ENCODE measurements around the gene KIAA0753.

The KIAA0753 gene

GRCh38 chr17:6640536-6641246 is at the start of gene KIAA0753, which contains the start of gene TXNDC17:
Gene KIAA0753 (minus strand): TSS chr17:6640711. CDS start chr17:6635103, 5,608 bp downstream.
Gene TXNDC17 (plus strand): TSS chr17:6641060. CDS start chr17:6641083, 23 bp downstream.
- DNase-seq, result peak; percentile 36

GRCh38 chr17:6688944-6689343 is 48.4 kb upstream of the KIAA0753 start:
- no peak for DNase-seq

DNA sequence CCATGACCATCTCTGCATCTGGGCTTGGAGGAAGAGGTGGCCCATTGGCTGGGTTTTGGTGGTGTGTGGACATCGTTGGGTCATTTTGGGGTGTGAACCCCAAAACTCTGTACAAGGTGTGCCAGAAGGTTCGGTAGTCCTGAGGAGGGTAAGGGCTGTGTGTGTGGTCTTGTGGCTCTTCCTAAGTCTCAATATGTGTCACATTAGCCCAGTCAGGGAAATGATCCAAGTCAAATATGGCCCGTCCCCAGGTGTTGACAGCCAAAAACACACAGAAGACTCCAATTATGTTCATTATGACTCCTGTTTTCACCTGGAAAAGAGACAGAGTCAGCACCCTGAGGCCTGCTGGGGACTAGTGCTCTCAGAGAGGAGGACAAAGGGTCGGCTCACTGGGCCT is 45.5 kb upstream of the KIAA0753 start:
- DNase-seq, result no peak

DNA sequence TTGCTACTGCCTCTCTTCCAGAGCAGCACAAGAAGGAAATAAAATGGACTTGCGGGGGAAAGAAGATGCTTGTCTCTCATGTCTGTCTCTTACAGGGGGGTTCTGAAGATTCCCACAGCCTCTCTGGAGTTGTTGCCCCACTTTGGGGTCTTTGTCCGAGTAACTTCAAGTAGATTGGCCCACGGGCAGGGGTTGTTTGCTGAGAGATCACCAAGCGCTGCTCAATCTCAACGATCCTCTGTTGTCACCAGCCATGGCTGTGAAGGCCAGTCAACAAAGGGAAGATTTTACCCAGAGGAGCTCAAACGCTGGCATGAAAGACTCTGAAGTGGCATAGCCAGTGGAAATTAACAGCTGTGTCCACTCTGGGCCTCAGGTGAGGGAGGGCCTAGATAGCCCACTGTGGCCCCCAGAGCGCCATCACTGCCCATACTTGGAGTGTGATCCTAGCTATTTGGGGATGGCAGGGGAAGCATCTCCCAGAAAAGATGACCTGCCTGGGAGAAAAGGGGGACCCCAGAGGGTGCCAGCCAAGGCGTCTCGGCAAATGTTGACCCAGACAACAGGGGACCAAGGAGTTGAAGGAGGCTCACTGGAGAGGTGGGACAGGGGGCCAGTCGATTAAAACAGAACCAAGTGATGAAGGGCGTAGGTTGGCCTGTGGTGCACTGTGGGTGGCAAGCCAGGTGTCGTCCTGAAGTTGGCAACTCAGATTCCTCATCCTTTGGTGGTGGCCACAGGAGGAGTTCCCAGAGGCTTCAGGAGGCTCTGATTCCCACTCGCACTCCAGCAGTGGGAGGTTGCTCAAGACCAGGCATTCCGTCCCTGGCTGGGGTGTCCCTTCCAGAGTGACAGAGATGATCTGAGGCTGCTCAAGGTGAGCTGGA is 44.6 kb upstream of the KIAA0753 start:
- DNase-seq, result no peak

DNA sequence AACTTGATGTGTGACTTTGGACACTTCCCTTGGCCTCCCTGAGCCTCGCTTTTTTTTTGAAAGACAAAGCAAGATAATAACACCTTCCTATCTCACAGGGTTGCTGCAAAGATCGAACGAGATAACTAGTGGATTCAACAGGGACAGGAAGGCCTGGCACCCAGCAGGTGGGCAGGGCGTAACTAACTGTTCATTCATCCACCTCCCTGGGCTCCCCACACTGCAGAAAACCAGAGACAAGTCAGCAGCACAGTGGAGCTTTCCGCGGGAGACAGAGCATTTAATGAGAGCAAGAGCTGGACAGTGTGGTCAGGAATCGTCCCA is 43.9 kb upstream of the KIAA0753 start:
- no peak for DNase-seq

DNA sequence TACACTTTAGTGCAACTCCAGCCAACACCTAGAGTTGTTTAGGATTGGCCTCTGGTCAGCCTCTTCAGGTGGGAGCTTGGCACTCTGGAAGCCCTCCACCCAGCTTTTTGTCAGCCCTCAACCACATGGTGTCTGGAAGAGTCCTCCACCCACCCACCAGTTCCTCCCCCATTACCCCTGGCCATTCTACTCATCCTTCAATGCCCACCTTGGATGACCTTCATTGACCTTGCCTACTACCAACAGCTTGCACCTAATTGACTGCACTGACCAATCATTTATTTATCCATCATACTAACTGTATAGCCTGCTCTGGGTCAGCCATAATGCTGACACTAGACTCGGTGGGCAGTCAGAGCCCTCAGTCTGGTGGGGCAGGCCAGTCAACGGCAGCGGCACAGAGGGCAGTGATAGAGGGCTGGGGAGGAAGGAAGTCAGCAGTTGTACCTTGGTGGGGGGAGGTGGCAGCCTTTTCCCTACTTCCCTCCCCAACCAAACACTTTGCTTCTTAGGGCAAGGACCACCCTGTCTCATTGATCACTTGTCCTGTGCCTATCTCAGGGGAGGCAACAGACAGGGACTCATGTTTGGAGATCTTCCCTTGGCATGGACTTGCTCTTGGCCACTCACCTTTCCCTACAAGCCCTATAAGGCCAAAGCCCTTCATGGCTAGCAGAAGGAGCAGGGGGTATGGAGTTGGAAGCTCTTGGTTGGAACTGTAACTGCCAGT is 43.4 kb upstream of the KIAA0753 start:
- DNase-seq, result no peak

DNA sequence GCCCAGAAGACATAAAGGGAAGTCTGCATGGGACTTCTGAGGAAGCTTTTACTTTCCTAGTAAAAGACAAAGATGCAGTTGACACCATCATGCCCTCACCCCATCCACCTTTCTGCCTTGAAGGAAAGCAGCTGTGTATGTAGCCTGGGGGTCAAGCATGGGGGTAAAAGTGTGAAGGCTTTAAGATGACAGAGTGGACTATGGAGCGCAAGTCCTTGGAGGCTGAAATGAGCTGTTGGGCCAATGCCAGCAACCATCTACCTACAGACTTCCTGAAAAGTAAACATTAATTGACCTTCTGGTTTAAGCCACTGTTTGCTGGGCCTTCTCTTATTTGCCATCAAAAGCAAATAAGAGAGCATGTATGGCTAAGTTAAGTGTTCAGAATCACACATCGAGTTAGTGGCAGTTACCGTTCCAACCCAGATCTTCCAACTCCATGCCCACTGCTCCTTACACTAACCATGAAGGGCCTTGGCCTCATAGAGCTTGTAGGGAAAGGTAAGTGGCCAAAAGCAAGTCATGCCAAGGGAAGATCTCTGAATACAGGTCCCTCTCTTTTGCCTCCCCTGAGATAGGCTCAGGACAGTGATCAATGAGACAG is 42.7 kb upstream of the KIAA0753 start:
- no peak for DNase-seq

DNA sequence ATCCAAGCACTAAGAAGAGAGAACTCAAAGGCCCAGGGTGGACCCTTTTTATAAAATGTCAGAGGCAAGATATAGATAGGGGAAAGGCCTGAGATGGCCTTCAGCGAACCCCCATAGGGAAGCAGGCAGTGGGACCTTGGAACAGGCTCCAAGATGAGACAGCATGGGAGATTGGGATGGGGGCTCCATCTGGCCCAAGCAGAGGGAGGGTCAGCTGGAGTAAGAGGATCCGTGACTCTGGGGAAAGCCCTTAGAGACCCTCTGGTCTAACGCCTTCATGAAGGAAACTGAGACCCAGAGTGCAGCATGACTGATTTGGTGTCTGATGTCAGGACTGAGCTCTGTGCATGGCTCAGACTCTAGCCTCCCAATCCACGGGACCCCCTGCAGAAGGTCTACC is 41.8 kb upstream of the KIAA0753 start:
- no peak for DNase-seq

GRCh38 chr17:6681671-6682070 is 41.2 kb upstream of the KIAA0753 start:
- no peak for DNase-seq

DNA sequence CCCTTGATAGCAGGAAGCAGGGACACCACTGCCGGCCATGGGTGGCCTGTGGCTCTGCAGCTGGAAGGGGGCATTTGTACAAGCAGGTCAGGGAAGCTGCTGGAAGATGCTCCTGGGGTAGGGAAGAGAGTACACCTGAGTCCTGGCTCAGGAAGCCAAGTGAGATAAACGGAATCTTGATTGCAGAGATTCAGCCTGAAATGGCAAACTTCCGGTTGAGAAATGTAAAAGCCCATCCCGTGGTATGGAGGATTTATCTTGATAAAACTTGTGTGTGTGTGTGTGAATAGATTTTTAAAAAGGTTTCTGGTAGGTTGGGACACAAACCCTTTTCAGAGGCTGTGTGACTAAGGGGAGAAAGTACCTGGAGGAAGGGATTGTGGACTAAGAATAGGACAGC is 40.7 kb upstream of the KIAA0753 start:
- no peak for DNase-seq

DNA sequence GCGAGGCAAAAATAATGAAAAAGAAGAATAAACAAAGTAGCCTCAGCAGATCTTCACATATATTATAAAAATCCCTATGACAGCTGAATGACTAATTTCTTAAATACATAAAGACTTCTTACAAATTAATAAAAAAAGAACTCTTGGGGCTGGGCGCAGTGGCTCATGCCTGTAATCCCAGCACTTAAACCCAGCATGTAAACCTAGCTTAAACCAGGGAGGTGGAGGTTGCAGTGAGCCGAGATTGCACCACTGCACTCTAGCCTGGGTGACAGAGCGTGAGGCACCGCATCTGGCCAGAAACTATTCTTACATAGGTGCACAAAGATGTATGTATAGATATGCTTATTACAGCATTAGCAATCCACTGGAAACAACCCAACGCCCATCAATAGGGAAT is 38.7 kb upstream of the KIAA0753 start:
- DNase-seq, result no peak

DNA sequence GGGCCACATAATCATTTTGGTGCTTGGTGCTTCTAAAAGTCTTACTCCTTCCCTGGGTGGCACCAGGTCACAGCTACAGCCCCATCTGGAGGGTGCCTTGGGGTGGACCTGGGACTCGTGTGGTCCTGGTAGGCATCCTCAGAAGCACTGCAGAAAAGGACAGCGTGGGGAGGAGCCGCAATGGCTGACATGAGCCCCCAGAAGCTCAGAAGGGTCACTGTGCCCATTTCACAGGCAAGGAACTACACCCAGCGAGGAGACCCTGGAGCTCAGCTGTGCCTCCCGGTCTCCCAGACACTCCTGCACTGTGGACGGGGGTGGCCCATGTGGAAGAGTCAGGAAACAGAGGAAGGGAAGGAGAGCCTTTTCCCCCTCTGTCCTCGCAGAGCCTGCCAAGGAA is 37.4 kb upstream of the KIAA0753 start:
- DNase-seq, result no peak

DNA sequence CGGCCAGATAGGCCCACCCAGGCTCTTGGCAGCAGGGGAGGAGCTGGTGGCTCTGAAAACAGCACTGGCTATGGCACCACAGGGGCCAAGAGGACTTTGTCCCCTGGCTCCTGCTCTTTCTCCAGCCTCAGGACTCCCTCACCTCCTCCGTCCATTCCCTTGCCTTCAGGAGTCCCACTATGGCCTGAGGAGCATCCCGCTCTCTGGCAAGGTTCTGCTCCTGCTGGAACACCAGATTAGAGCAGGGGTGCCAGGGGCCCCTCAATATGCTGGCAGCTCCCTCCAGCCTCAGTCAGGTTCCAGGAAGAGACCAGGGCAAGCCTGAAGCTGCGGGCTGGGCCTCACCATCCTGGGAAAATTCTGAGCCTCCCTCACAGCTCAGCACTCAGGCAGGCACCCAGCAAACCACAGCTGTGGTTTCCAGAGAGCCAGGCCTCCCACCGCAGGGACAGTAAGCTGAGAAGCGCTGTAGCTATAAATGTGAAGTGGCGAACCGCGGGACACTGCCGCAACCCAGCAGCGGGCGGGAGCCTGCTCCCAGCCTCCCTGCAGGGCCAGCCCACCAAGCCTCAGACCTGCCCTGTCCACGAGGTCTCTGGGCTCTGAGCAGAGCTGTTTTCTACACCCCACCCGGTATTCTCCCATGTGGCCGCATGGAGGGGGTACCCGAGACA is 36.8 kb upstream of the KIAA0753 start:
- peak; percentile 45 for DNase-seq

- no peak for DNase-seq
Observed at GRCh38 chr17:6676802-6677157, 36.3 kb upstream of the KIAA0753 start.

- DNase-seq, result no peak
Observed at GRCh38 chr17:6675201-6675825, 34.8 kb upstream of the KIAA0753 start.

DNA sequence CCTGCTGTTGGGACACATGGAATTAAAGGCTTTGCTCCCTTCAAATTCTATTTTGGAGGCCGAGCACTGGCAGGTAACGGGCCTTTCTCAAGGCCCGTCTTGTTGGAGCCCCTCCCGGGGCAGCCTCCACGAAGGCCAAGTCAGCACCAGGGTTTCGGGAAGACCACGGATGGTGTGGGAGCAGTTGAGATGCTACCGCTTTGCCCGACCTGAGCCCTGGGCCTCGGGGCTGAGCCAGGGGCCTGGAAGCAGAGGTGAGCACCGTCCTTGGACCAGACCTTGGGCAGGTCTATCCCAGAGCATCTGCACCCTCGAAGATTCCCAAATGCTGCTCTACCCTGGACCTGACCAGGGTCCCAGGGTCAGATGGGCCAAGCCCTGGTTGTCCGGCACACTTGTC is 34.1 kb upstream of the KIAA0753 start:
- no peak for DNase-seq

GRCh38 chr17:6671431-6671830 is 30.9 kb upstream of the KIAA0753 start:
- DNase-seq, result no peak

GRCh38 chr17:6670999-6671398 is 30.5 kb upstream of the KIAA0753 start:
- DNase-seq, result no peak

- no peak for DNase-seq
Observed at GRCh38 chr17:6670571-6670970, 30.1 kb upstream of the KIAA0753 start.

DNA sequence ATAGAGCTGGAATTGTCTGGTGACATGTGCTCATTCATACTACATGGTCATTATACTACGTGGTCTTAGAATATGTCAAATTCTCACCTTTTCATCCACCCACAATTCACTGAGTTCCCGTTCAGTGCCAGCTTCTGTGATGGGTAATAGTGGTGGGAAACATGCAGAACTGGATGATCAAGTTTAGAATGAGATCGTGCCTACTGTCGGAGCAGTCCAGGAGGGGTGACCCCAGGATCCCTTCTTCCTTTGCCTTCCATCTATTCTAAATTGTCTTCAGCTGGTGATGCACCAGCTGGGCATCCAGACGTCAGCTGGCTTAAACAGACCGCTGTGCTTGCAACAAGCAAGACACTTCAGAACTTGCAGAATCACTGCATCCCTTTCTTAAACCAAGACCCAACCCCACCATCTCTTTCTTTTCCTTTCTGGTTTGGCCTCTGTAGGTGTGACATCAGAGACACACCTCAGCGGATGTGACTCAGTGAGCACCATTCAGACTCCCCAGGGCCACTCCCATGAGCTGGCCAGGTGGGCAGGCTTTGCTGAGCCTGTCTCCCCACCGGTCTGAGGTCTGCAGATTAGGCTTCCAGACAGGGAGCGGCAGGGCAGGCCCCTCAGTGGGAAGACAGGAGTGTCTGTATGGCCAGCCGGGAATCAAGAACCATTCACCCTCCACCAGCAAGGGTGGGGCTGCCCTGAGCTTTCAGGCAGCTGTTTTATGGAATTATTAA is 29.1 kb upstream of the KIAA0753 start:
- DNase-seq, result no peak

DNA sequence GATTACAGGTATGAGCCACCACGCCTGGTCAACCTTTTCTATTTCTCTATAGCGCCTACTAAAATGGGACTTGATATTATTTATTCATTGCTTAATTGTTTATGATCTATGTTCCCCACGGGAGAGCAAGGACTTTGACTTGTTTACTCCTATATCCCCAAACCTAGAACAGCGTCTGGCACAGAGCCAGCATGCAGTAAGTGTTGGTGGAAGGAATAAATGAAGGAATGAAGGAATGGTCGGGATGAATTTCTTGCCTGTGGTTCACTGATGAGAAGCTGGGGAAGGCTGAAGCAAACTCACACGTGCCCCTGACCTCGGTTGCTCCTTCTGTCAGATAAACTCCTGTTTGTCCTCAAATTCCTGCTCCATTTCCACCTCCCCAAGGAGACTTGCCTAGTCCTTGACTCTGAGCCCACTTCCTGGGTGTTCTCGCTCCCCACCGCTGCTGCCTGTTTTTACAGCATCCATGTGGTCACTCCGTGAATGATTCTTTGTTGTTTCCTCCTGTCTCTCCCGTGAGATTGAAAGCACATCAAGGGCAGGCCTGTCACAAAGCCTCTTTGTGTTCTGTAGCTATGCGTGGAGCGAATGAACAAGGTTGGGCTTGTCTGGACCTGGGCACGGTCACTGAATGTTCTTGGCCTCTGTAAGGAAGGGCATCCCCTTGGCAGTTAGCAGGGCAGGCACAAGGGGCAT is 28.4 kb upstream of the KIAA0753 start:
- no peak for DNase-seq
